GM12872 (cell line): ENCODE measurements around the gene ARCN1.

Experiments
- CTCF ChIP-seq: IDR thresholded peaks from 3 replicates; pipeline ENCODE4 v1.5.1; 2011; ENCODE audit warnings: low read depth, mild to moderate bottlenecking, low read length, moderate library complexity; ENCODE audit not compliant: insufficient read depth

Gene ARCN1

GRCh38 chr11:118547132-118547531 lies 25.1 kb upstream of the ARCN1 start:
- TF ChIP-seq CTCF, result no peak

- no peak for TF ChIP-seq CTCF
Measured at GRCh38 chr11:118552341-118552740, 19.9 kb upstream of the ARCN1 start.

GRCh38 chr11:118560806-118561205 lies 11.4 kb upstream of the ARCN1 start:
- TF ChIP-seq CTCF, result no peak

GRCh38 chr11:118565051-118565450 lies 7.2 kb upstream of the ARCN1 start:
- no peak for TF ChIP-seq CTCF

- no peak for TF ChIP-seq CTCF
Measured at GRCh38 chr11:118569670-118570069, 2.5 kb upstream of the ARCN1 start.

GRCh38 chr11:118570787-118571186 lies 1.4 kb upstream of the ARCN1 start:
- TF ChIP-seq CTCF, result no peak

- no peak for TF ChIP-seq CTCF
Measured at GRCh38 chr11:118572981-118573550, 857 bp downstream of the ARCN1 start.
